Osteoblast (primary cell): ENCODE data around the gene DCLK2. TPM values are rescaled to one million over a fixed set of nuclear protein-coding genes. Genes with fewer than 3 reads are reported as not detected.
A peak's percentile ranks its signal among the peaks of the same experiment; 100 is the strongest.

Experiments
- DNase-seq: peaks from one replicate; pipeline ENCODE4 v3.0.0; 2011; ENCODE audit warnings: low spot score, mixed read lengths; ENCODE audit not compliant: insufficient read length; ENCODE audit errors: missing footprints
- H2AFZ ChIP-seq: 2 replicates; pipeline ENCODE4 v1.6.0; 2011; ENCODE audit warnings: mild to moderate bottlenecking, low read length
- H3K27ac ChIP-seq: 2 replicates; pipeline ENCODE4 v1.5.1; 2011; ENCODE audit warnings: mild to moderate bottlenecking, low read depth, low read length, moderate library complexity
- H3K27me3 ChIP-seq: 2 replicates; pipeline ENCODE4 v1.6.0; 2012; ENCODE audit warnings: mild to moderate bottlenecking, control low read depth, inconsistent platforms, low read length, moderate library complexity; ENCODE audit not compliant: insufficient read depth
- H3K36me3 ChIP-seq: 2 replicates; pipeline ENCODE4 v1.5.1; 2011; ENCODE audit warnings: mild to moderate bottlenecking, low read length, control low read depth, moderate library complexity; ENCODE audit not compliant: insufficient read depth
- H3K4me1 ChIP-seq: 2 replicates; pipeline ENCODE4 v1.5.1; 2011; ENCODE audit warnings: mild to moderate bottlenecking, low read length, control low read depth, moderate library complexity; ENCODE audit not compliant: insufficient read depth
- H3K4me2 ChIP-seq: 2 replicates; pipeline ENCODE4 v1.6.0; 2011; ENCODE audit warnings: mild to moderate bottlenecking, low read length; ENCODE audit not compliant: insufficient read depth
- H3K4me3 ChIP-seq: fragments of 200-600 bp; sonication (generic); 3 replicates; pipeline ENCODE4 v1.5.1; 2012; ENCODE audit warnings: mild to moderate bottlenecking, low read length, inconsistent platforms; ENCODE audit not compliant: insufficient read depth
- H3K79me2 ChIP-seq: 2 replicates; pipeline ENCODE4 v1.6.0; 2012; ENCODE audit warnings: mild to moderate bottlenecking, low read length, control low read depth, inconsistent platforms; ENCODE audit not compliant: insufficient read depth
- H3K9me3 ChIP-seq: 2 replicates; pipeline ENCODE4 v1.5.1; 2011; ENCODE audit warnings: low read depth, low read length, control low read depth
- H4K20me1 ChIP-seq: 2 replicates; pipeline ENCODE4 v1.6.0; 2012; ENCODE audit warnings: mild to moderate bottlenecking, low read length, control low read depth; ENCODE audit not compliant: insufficient read depth
- total RNA-seq: library from RNA; depleted of rRNA; stranded (reverse); fragments of >200 nt; gene quantifications from 2 replicates; pipeline ENCODE4 v1.2.3, GENCODE V29; 2012
- TF ChIP-seq, protein P1 (sequence below): IDR thresholded peaks from 2 replicates; pipeline ENCODE4 v1.5.1; 2011; ENCODE audit warnings: mild to moderate bottlenecking, low read depth, low read length, moderate library complexity; ENCODE audit errors: extremely low read depth

DCLK2 gene
- total RNA-seq, 1 donor, result 11.6 TPM

DNA sequence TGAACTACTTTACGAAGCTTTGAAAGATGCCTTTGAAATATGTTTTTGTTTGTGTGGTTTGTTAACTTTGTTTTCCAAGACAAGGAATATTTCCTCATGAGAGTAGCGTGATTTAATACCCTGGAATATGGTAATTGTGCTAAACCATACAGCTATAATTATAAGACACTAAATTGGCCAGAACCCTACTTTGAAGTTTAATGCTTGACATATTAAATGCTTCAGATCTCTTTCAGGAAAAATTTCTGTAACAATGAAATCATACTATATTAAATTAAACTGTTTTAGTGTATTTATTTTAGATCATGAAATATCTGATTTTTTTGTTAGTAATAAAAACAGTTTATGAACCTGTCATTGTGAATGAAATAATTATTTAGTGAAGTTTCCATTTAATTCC, 63.5 kb downstream of the DCLK2 start:
- no peak overlapping the region for H3K27ac ChIP-seq
- no peak overlapping the region for H3K4me3 ChIP-seq
- H3K36me3 ChIP-seq, result no peaks in the 10 kb centered on the region

DNA sequence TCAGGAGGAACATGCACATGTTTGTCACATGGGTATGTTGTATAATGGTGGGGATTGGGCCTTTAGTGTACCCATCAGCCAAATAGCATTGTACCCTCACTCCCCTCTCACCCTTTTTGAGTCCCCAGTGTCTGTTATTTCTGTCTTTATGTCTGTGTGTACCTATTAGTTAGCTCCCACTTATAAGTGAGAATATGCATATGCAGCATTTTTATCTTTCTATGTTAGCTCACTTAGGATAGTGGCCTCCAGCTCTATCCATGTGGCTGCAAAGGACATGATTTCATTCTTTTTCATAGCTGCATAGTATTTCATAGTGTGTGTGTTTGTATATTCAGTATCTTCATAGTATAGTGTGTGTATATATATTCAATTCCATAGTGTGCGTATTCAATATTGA, 64.6 kb downstream of the DCLK2 start:
- TF ChIP-seq, protein P1, sequence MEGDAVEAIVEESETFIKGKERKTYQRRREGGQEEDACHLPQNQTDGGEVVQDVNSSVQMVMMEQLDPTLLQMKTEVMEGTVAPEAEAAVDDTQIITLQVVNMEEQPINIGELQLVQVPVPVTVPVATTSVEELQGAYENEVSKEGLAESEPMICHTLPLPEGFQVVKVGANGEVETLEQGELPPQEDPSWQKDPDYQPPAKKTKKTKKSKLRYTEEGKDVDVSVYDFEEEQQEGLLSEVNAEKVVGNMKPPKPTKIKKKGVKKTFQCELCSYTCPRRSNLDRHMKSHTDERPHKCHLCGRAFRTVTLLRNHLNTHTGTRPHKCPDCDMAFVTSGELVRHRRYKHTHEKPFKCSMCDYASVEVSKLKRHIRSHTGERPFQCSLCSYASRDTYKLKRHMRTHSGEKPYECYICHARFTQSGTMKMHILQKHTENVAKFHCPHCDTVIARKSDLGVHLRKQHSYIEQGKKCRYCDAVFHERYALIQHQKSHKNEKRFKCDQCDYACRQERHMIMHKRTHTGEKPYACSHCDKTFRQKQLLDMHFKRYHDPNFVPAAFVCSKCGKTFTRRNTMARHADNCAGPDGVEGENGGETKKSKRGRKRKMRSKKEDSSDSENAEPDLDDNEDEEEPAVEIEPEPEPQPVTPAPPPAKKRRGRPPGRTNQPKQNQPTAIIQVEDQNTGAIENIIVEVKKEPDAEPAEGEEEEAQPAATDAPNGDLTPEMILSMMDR, result no peak
- no peak overlapping the region for H3K4me2 ChIP-seq
- H3K27me3 ChIP-seq, result no peaks in the 10 kb centered on the region
- H2AFZ ChIP-seq, result no peak overlapping the region
- no peak overlapping the region for H3K27ac ChIP-seq
- H3K9me3 ChIP-seq, result no peaks in the 10 kb centered on the region
- DNase-seq, result no peak
- H3K4me3 ChIP-seq, result no peak overlapping the region
- peaks cover 39% of the 10 kb centered on the region for H3K4me1 ChIP-seq
- H3K79me2 ChIP-seq, result peaks cover 41% of the 10 kb centered on the region
- H4K20me1 ChIP-seq, result no peaks in the 10 kb centered on the region
- H3K36me3 ChIP-seq, result no peaks in the 10 kb centered on the region

More for the DNA sequence above, 63.5 kb downstream of the DCLK2 start:
- Histone ChIP-seq H3K9me3 (no peaks in the 10 kb centered on the region), H2AFZ (no peak overlapping the region), H4K20me1 (no peaks in the 10 kb centered on the region), H3K27me3 (no peaks in the 10 kb centered on the region), H3K4me1 (peaks cover 44% of the 10 kb centered on the region), H3K4me2 (peak overlapping the region; percentile 70), H3K79me2 (peaks cover 37% of the 10 kb centered on the region)
- no peak for DNase-seq
- TF ChIP-seq, protein P1, result no peak

DNA sequence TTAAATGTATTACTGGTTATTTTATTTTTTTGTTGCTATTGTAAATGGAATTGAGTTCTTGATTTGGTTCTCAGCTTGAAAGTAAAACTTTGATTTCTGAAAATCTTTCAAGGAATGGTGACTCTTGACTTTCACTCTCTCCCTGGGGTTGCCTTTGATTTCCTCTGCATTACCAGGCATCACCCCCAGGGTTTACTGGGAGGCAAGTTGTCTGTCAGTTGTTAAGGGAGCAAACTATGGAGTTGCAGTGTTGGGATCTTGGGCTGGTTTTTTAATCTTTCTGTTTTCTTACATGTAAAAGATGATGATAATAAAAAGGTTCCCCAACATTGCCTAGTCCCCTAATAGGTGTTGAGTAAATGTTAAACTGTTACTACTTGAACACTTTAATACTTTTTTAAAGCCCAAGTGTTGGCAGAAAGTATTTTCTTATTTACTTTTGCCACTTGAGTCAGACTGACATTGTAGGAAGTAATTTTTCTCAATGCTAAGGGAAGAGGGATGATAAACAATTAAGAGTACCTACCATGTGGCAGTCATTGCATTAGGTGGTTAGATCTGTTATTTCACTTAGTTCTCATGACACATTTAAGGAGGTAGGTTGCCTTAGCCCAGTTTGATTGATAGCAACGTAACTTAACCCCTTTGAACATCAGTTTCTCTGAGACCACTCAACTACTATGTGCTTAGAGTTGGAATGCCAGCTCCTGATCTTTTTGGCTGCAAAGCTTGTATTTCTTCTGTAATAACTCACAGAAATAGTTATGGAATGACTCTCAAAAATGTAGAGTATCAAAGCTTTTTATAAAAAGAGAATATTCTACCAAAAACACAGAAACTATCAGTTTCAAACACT, 67.1 kb downstream of the DCLK2 start:
- no peak overlapping the region for H2AFZ ChIP-seq
- H3K36me3 ChIP-seq, result no peaks in the 10 kb centered on the region
- H3K4me3 ChIP-seq, result no peak overlapping the region
- no peaks in the 10 kb centered on the region for H4K20me1 ChIP-seq
- H3K79me2 ChIP-seq, result peaks cover 42% of the 10 kb centered on the region
- peak overlapping the region; percentile 15 for H3K27ac ChIP-seq
- peak overlapping the region; percentile 21 for H3K4me2 ChIP-seq
- DNase-seq, result peak; percentile 52
- H3K4me1 ChIP-seq, result peaks cover 43% of the 10 kb centered on the region
- TF ChIP-seq, protein P1, result peak; percentile 39
- no peaks in the 10 kb centered on the region for H3K9me3 ChIP-seq
- no peaks in the 10 kb centered on the region for H3K27me3 ChIP-seq

DNA sequence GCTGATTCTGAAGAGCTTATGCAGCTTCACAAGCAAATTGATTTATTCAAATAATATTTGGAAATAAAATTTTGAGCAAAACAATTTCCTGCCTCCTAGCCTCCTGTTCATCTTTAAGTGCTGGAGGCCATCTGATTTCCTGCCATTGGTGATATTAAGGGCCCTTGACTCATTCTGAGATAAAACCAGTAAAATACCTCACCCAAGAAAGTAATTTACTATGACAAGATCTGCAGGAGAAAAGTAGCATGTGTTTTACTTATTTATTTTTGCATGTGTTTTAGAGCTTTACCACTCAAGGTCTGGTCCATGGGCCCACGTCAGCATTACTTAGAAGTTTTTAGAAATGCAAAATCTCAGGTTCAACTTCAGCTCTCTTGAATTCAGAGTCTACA, 67.7 kb downstream of the DCLK2 start:
- TF ChIP-seq, protein P1, result no peak
- Histone ChIP-seq H3K4me1 (peaks cover 42% of the 10 kb centered on the region), H3K79me2 (peaks cover 47% of the 10 kb centered on the region), H3K27ac (no peak overlapping the region), H4K20me1 (no peaks in the 10 kb centered on the region), H3K27me3 (no peaks in the 10 kb centered on the region), H3K4me3 (no peak overlapping the region), H3K9me3 (no peaks in the 10 kb centered on the region), H3K36me3 (no peaks in the 10 kb centered on the region), H3K4me2 (no peak overlapping the region), H2AFZ (no peak overlapping the region)
- DNase-seq, result no peak
